H1 (cell line): ENCODE data around the gene SUGP1. TPM values are rescaled to one million over a fixed set of nuclear protein-coding genes. Genes with fewer than 3 reads are reported as not detected.

Source experiments
- CTCF ChIA-PET: fragments of 300-600 bp; sonication (Branson Sonifier 250); formaldehyde crosslinking; loops from one replicate; lab custom pipeline; 2021; ENCODE audit not compliant: partially characterized antibody; lab: Charles Lee
- POLR2A ChIA-PET: fragments of 300-600 bp; sonication (Branson Sonifier 250); formaldehyde crosslinking; loops from one replicate; lab custom pipeline; 2021; ENCODE audit warnings: inconsistent platforms; ENCODE audit not compliant: partially characterized antibody; lab: Charles Lee
- DNase-seq, 2 experiments: peaks; one replicate each; pipeline versions ENCODE4 v3.0.0 to v3.0.0-alpha.2; 2010 to 2022; ENCODE audit warnings: low spot score in 2 of 2, low read depth in 1 of 2, mixed read lengths in 1 of 2
- FAIRE-seq: peaks from 2 replicates; lab custom pipeline; 2011; peaks lifted over from hg19 to GRCh38; lab: Jason Lieb, UNC
- H2AFZ ChIP-seq: 2 replicates; pipeline ENCODE4 v1.8.1; 2012; ENCODE audit warnings: low read length, inconsistent platforms
- H2AK5ac ChIP-seq: 2 replicates; pipeline ENCODE4 v1.6.1; 2013; ENCODE audit warnings: low read depth, low read length
- H2BK120ac ChIP-seq: replicated peaks from 2 replicates; pipeline ENCODE3; 2013; ENCODE audit warnings: low read depth, low read length, inconsistent platforms
- H2BK12ac ChIP-seq: 2 replicates; pipeline ENCODE4 v1.6.1; 2013; ENCODE audit warnings: low read depth, low read length
- H2BK15ac ChIP-seq: 2 replicates; pipeline ENCODE4 v1.6.1; 2013; ENCODE audit warnings: low read length
- H2BK20ac ChIP-seq: 2 replicates; pipeline ENCODE4 v1.6.1; 2013; ENCODE audit warnings: low read length
- H2BK5ac ChIP-seq: 2 replicates; pipeline ENCODE4 v1.6.1; 2013; ENCODE audit warnings: low read depth, low read length
- H3K14ac ChIP-seq: 2 replicates; pipeline ENCODE4 v1.6.1; 2013; ENCODE audit warnings: inconsistent platforms; ENCODE audit not compliant: insufficient read length
- H3K18ac ChIP-seq: 2 replicates; pipeline ENCODE4 v1.6.1; 2013; ENCODE audit warnings: low read length; ENCODE audit errors: extremely low read depth
- H3K23ac ChIP-seq: 2 replicates; pipeline ENCODE4 v1.6.1; 2013; ENCODE audit warnings: inconsistent platforms; ENCODE audit not compliant: insufficient read length
- H3K23me2 ChIP-seq: 2 replicates; pipeline ENCODE4 v1.6.1; 2013; ENCODE audit warnings: low read depth, low read length
- H3K27ac ChIP-seq: 2 replicates; pipeline ENCODE4 v1.6.1; 2011; ENCODE audit warnings: low read depth, low read length, inconsistent platforms
- H3K27me3 ChIP-seq, 4 experiments: replicated peaks in 1 of 4; 1 replicate in 1 of 4; 2 replicates in 3 of 4; pipeline versions ENCODE4 v1.6.1 to v1.8.1; 2011 to 2013; ENCODE audit warnings: low read length in 3 of 4, mild to moderate bottlenecking in 3 of 4, inconsistent platforms in 2 of 4, mixed read lengths in 2 of 4, moderate library complexity in 1 of 4; ENCODE audit not compliant: control insufficient read depth in 3 of 4, insufficient read depth in 3 of 4; ENCODE audit errors: extremely low read depth in 1 of 4
- H3K36me3 ChIP-seq, 4 experiments: 2 replicates each; pipeline versions ENCODE4 v1.6.1 to v1.8.1; 2011 to 2013; ENCODE audit warnings: mild to moderate bottlenecking in 4 of 4, low read length in 3 of 4, moderate library complexity in 2 of 4, control low read depth in 1 of 4, inconsistent platforms in 1 of 4; ENCODE audit not compliant: insufficient read depth in 4 of 4, control insufficient read depth in 2 of 4
- H3K4ac ChIP-seq: replicated peaks from 2 replicates; pipeline ENCODE3; 2013; ENCODE audit warnings: low read length, low read depth, mixed read lengths, inconsistent platforms; ENCODE audit not compliant: insufficient read length
- H3K4me1 ChIP-seq, 4 experiments: replicated peaks in 1 of 4; 1 replicate in 1 of 4; 2 replicates in 3 of 4; pipeline versions ENCODE4 v1.6.1 to v1.8.1; 2011 to 2013; ENCODE audit warnings: low read length in 3 of 4, inconsistent platforms in 2 of 4, mixed read lengths in 1 of 4; ENCODE audit not compliant: insufficient read depth in 4 of 4, control insufficient read depth in 3 of 4
- H3K4me2 ChIP-seq, 2 experiments: 2 replicates each; pipeline versions ENCODE4 v1.6.1 to v1.8.1; 2011 to 2013; ENCODE audit warnings: low read depth in 2 of 2, low read length in 2 of 2, control low read depth in 1 of 2, inconsistent platforms in 1 of 2, mild to moderate bottlenecking in 1 of 2; ENCODE audit not compliant: insufficient read depth in 1 of 2
- H3K4me3 ChIP-seq, 4 experiments: fragments of 200-600, 300-600 bp in 1 of 4; sonication (generic), shearing (Covaris generic), sonication (Bioruptor Twin) in 1 of 4; 2 replicates each; pipeline versions ENCODE4 v1.5.1 to v1.8.1; 2011 to 2016; ENCODE audit warnings: low read length in 4 of 4, low read depth in 3 of 4, control low read depth in 2 of 4, inconsistent platforms in 2 of 4, mild to moderate bottlenecking in 2 of 4, mixed read lengths in 1 of 4, moderate library complexity in 1 of 4; ENCODE audit not compliant: insufficient read depth in 2 of 4; ENCODE audit errors: extremely low read depth in 1 of 4
- H3K56ac ChIP-seq: replicated peaks from 2 replicates; pipeline ENCODE3; 2013; ENCODE audit warnings: low read depth, mild to moderate bottlenecking, mixed read lengths, low read length, inconsistent platforms; ENCODE audit not compliant: insufficient read length
- H3K79me1 ChIP-seq: 2 replicates; pipeline ENCODE4 v1.6.1; 2013; ENCODE audit warnings: low read depth, low read length, control low read depth
- H3K79me2 ChIP-seq, 2 experiments: 2 replicates each; pipeline versions ENCODE4 v1.6.1 to v1.8.1; 2012 to 2013; ENCODE audit warnings: low read length in 2 of 2, mild to moderate bottlenecking in 2 of 2, inconsistent platforms in 1 of 2; ENCODE audit not compliant: insufficient read depth in 2 of 2, control insufficient read depth in 1 of 2
- H3K9ac ChIP-seq, 4 experiments: replicated peaks in 1 of 4; 1 replicate in 1 of 4; 2 replicates in 3 of 4; pipeline versions ENCODE4 v1.6.1 to v1.8.1; 2011 to 2013; ENCODE audit warnings: low read depth in 3 of 4, low read length in 3 of 4, control low read depth in 2 of 4, mild to moderate bottlenecking in 2 of 4, moderate library complexity in 2 of 4, inconsistent platforms in 1 of 4; ENCODE audit errors: extremely low read depth in 1 of 4
- H3K9me3 ChIP-seq, 2 experiments: 2 replicates each; pipeline versions ENCODE4 v1.6.1 to v1.8.1; 2012 to 2013; ENCODE audit warnings: mild to moderate bottlenecking in 2 of 2, moderate library complexity in 2 of 2, control low read depth in 1 of 2, inconsistent platforms in 1 of 2, low read depth in 1 of 2, low read length in 1 of 2, mixed read lengths in 1 of 2; ENCODE audit not compliant: insufficient read depth in 2 of 2
- H4K20me1 ChIP-seq, 2 experiments: replicated peaks in 1 of 2; 2 replicates each; pipeline versions ENCODE3 to v1.8.1; 2011 to 2013; ENCODE audit warnings: inconsistent platforms in 2 of 2, low read length in 2 of 2, mild to moderate bottlenecking in 1 of 2; ENCODE audit not compliant: insufficient read depth in 2 of 2, control insufficient read depth in 1 of 2
- H4K5ac ChIP-seq: 2 replicates; pipeline ENCODE4 v1.6.1; 2013; ENCODE audit warnings: low read length, low read depth, mixed read lengths, inconsistent platforms; ENCODE audit not compliant: insufficient read length
- H4K8ac ChIP-seq: 2 replicates; pipeline ENCODE4 v1.8.0; 2013; ENCODE audit warnings: mild to moderate bottlenecking, moderate library complexity, low read length, inconsistent platforms; ENCODE audit not compliant: insufficient read depth; ENCODE audit errors: extremely low read depth
- H4K91ac ChIP-seq: replicated peaks from 2 replicates; pipeline ENCODE3; 2013; ENCODE audit warnings: low read length, mixed read lengths, inconsistent platforms; ENCODE audit not compliant: insufficient read length
- SIN3A ChIP-seq, 2 experiments: IDR thresholded peaks in 1 of 2; conservative IDR thresholded peaks in 1 of 2; 2 replicates each; pipeline ENCODE4 v1.6.1; 2011 to 2012; ENCODE audit warnings: low read length in 2 of 2, improper control_type of control experiment in 1 of 2, low read depth in 1 of 2, mild to moderate bottlenecking in 1 of 2
- WGBS, 2 experiments: shearing (Covaris generic) in 1 of 2; methylation state at CpG; one replicate each; pipeline versions ENCODE4 v1.1.6 to v1.1.7; 2013 to 2015; ENCODE audit warnings: low lambda C conversion rate in 2 of 2, mixed read lengths in 2 of 2, inconsistent platforms in 1 of 2, low coverage in 1 of 2, missing lambda C conversion rate in 1 of 2; ENCODE audit not compliant: insufficient replicate concordance in 2 of 2, insufficient coverage in 1 of 2, insufficient read length in 1 of 2; ENCODE audit errors: extremely low coverage in 1 of 2, missing lambda C conversion rate in 1 of 2; 5-methylcytosine and 5-hydroxymethylcytosine counted together
- polyA plus RNA-seq, 7 experiments: library from polyadenylated mRNA; depleted of rRNA in 3 of 7; stranded (reverse) in 5 of 7; unstranded in 2 of 7; fragments of >200 nt in 5 of 7; fragments of 200-250 nt in 2 of 7; gene quantifications; 1 replicate in 5 of 7; 2 replicates in 1 of 7; 4 replicates in 1 of 7; pipeline versions ENCODE4 v1.2.1 to v1.2.3, GENCODE V29; 2011 to 2013; ENCODE audit warnings: missing spikeins in 2 of 7, mixed read lengths in 2 of 7
- total RNA-seq: library from RNA; stranded (reverse); fragmentation: NEBNext Ultra II Directional; extraction: Animal tissue kit (Norgen Biotek cat#: 25700); gene quantifications from 2 replicates; pipeline ENCODE4 v1.2.1, GENCODE V29; 2021
- TF ChIP-seq, protein P1 (sequence below): IDR thresholded peaks from 2 replicates; pipeline ENCODE4 v1.6.1; 2012; ENCODE audit warnings: inconsistent platforms

The SUGP1 gene
- total and polyA plus RNA-seq, 2 of the 8 experiments (the other 6 are each of a cell fraction or from before 2014, with no cell fraction given): 38.5 to 65.2 TPM

DNA sequence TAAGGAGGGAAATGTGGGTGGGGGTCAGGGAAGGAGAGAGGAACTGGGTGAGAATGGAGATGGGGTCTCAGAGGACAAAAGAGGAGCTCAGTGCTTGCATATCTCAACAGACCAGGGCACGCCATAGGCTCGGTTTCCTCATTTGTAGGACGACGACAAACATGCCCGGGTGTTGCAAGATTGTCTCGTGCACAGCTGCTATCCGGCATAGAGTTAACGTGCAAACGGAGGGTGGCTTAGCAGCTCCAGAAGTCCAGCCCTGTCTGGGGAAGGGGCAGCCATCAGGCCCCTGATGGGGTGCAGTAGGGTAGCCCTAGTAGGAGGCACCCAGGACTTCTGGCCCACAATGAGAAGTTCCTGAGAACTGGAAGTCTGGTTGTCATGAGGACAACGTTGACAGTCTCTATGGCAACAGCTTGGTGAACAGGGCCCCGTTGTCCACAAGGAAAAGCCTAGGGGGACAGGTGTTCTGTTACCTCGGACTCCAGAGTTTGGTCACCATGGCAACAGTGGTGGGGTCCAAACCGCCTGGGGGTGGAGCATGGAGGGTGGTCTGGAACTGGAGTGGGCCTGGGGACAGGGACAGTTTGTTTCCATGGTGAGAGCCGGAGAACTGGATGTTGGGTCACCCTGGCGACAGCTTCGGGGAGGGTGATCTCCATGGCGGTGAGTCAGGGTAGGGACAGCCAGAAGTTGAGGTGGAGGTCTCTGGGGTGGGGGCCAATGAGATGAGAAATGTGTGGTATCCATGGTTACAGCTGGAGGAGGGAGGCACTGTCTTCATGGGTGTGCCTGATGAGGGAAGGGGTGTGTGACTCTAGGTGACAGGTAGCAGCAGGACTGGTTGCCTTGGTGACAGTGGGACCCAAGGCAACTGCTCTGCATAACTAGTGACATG, 64.0 kb downstream of the SUGP1 start:
- 0 out of 4 replicates have a peak, but pooled peaks of 1 of the 2 experiments have one; percentile 41 for TF ChIP-seq SIN3A (conservative IDR thresholded peaks at IDR 0.05 in 1 of 2, IDR thresholded peaks at IDR 0.05 in 1 of 2; ENCODE audit: low read depth in 1 of 2, low read length in 2 of 2)
- TF ChIP-seq, protein P1, sequence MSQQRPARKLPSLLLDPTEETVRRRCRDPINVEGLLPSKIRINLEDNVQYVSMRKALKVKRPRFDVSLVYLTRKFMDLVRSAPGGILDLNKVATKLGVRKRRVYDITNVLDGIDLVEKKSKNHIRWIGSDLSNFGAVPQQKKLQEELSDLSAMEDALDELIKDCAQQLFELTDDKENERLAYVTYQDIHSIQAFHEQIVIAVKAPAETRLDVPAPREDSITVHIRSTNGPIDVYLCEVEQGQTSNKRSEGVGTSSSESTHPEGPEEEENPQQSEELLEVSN: no peak
- no peak overlapping the region for H3K27ac ChIP-seq
- H3K9ac ChIP-seq: no peak overlapping the region
- no peak overlapping the region for H2BK12ac ChIP-seq
- H3K23ac ChIP-seq: no peak overlapping the region
- no peak overlapping the region for H3K4me2 ChIP-seq
- H3K9me3 ChIP-seq: no peaks in the 10 kb centered on the region
- peaks cover 8% of the 10 kb centered on the region; the same call in 1 of the 2 replicates for H3K23me2 ChIP-seq
- no peak overlapping the region for H3K56ac ChIP-seq
- peaks cover 0 to 4% (median 1%) of the 10 kb centered on the region in 4 experiments; a peak in 3 of 7 replicates for H3K27me3 ChIP-seq
- H3K18ac ChIP-seq: no peak overlapping the region
- H2BK120ac ChIP-seq: no peak overlapping the region
- WGBS, 2 experiments: 85% methylated on average over 17 of the region's 17 CpGs; no CpG with 5 or more reads in 1 of the 2 experiments
- no peak overlapping the region for H4K8ac ChIP-seq
- no peak for FAIRE-seq
- POLR2A ChIA-PET: interaction anchor here (0.6 kb wide), 1 partner anchor 31 kb away, joined by 3 read pairs; no protein-coding TSS in a partner anchor
- no peak overlapping the region for H4K5ac ChIP-seq
- peaks cover 0 to 10% (median 0%) of the 10 kb centered on the region in 4 experiments; a peak in 1 of 8 replicates for H3K36me3 ChIP-seq
- H3K4me1 ChIP-seq: peaks cover 0 to 7% (median 4%) of the 10 kb centered on the region in 4 experiments; a peak in 5 of 7 replicates
- H2BK15ac ChIP-seq: no peak overlapping the region
- H2AK5ac ChIP-seq: no peak overlapping the region
- no peak overlapping the region for H3K4me3 ChIP-seq
- no peak overlapping the region for H3K4ac ChIP-seq
- H2BK20ac ChIP-seq: no peak overlapping the region
- H4K20me1 ChIP-seq: peaks cover 0 to 2% of the 10 kb centered on the region in 2 experiments
- DNase-seq: no peak
- no peaks in the 10 kb centered on the region for H3K79me2 ChIP-seq
- H3K79me1 ChIP-seq: peaks cover 6% of the 10 kb centered on the region
- H2BK5ac ChIP-seq: no peak overlapping the region
- no peak overlapping the region for H3K14ac ChIP-seq
- H2AFZ ChIP-seq: no peak overlapping the region
- H4K91ac ChIP-seq: no peak overlapping the region
- CTCF ChIA-PET: interaction anchor here (0.6 kb wide), 1 partner anchor 10 kb away, joined by 3 read pairs; no protein-coding TSS in a partner anchor
